Omental fat pad (tissue), 4 donors: ENCODE data around the gene SCN2B. TPM values are rescaled to one million over a fixed set of nuclear protein-coding genes. Genes with fewer than 3 reads are reported as not detected.
"Not testable (repeated sequence)": the region's sequence is repeated elsewhere in the genome, so short reads cannot be mapped to it uniquely, and the experiment has no call there.

Source experiments
- ATAC-seq: fragments of 150-250 bp; one replicate; pipeline ENCODE4 v1.9.1; 2016; ENCODE audit warnings: mild to moderate bottlenecking, moderate library complexity; ENCODE audit not compliant: low FRiP score
- DNase-seq: peaks from one replicate; pipeline ENCODE4 v3.0.0-alpha.2; 2019; ENCODE audit warnings: low spot score
- CTCF ChIP-seq, 3 donors: fragments of 450-650 bp; IDR thresholded peaks; one replicate each; pipeline ENCODE4 v1.5.1; 2016 to 2017; ENCODE audit warnings: antibody characterized with exemption in 3 of 3, mild to moderate bottlenecking in 3 of 3, moderate library complexity in 2 of 3
- total RNA-seq, 4 donors: library from RNA; depleted of rRNA; stranded (reverse); fragments of >200 nt; gene quantifications; one replicate each; pipeline ENCODE4 v1.1.0, GENCODE V29; 2016

The SCN2B gene
- total RNA-seq, 4 donors from 2014 or later = 0.28 to 0.47 TPM; not detected in 2

GRCh38 chr11:118186346-118187107 is 10.1 kb upstream of the SCN2B start:
- ATAC-seq = no peak
- no peak for TF ChIP-seq CTCF (IDR thresholded peaks at IDR 0.05)
- no peak for DNase-seq

GRCh38 chr11:118184784-118185579 is 8.5 kb upstream of the SCN2B start:
- DNase-seq (no peak), ATAC-seq (no peak)
- TF ChIP-seq CTCF (IDR thresholded peaks at IDR 0.05) = no peak

- not testable (repeated sequence) for DNase-seq, ATAC-seq
Observed at GRCh38 chr11:118183691-118184090, 7.3 kb upstream of the SCN2B start.

GRCh38 chr11:118180300-118180703 is 3.9 kb upstream of the SCN2B start:
- TF ChIP-seq CTCF (IDR thresholded peaks at IDR 0.05) = no peak
- no peak for ATAC-seq
- no peak for DNase-seq

- DNase-seq = no peak
- TF ChIP-seq CTCF (IDR thresholded peaks at IDR 0.05) = no peak
- no peak for ATAC-seq
Observed at GRCh38 chr11:118176778-118177134, 317 bp upstream of the SCN2B start.

GRCh38 chr11:118175031-118175992 is 1.1 kb downstream of the SCN2B start:
- no peak for TF ChIP-seq CTCF (IDR thresholded peaks at IDR 0.05)
- ATAC-seq = no peak
- DNase-seq = no peak
